A673 (cell line): ENCODE results near the gene ERO1B. TPM values are rescaled to one million over a fixed set of nuclear protein-coding genes. Genes with fewer than 3 reads are reported as not detected.

Experiments used
- BruUV-seq: library from RNA; stranded (reverse); fragments of 400-500 nt; replicated peaks from 2 replicates; lab custom pipeline; 2021; lab: Mats Ljungman, UMichigan
- CTCF ChIA-PET: fragments of 300-600 bp; sonication (Branson Sonifier 250); formaldehyde crosslinking; loops from one replicate; lab custom pipeline; 2022; ENCODE audit warnings: antibody characterized with exemption; lab: Charles Lee
- POLR2A ChIA-PET: fragments of 300-600 bp; sonication (Branson Sonifier 250); formaldehyde crosslinking; loops from one replicate; lab custom pipeline; 2022; ENCODE audit warnings: antibody characterized with exemption; ENCODE audit not compliant: low non-redundant PET; lab: Charles Lee
- DNase-seq: peaks from one replicate; pipeline ENCODE4 v3.0.0-alpha.2; 2015; ENCODE audit warnings: low spot score
- H3K27ac ChIP-seq: fragments of 200-600 bp; sonication (generic); 2 replicates; pipeline ENCODE4 v1.5.1; 2016; ENCODE audit warnings: mixed run types, low read depth, mild to moderate bottlenecking, mixed read lengths, antibody characterized with exemption, low read length; ENCODE audit not compliant: poor library complexity, severe bottlenecking
- H3K27me3 ChIP-seq: fragments of 200-600 bp; sonication (generic); replicated peaks from 2 replicates; pipeline ENCODE4 v1.6.1; 2017; ENCODE audit warnings: mixed run types, low read depth, mild to moderate bottlenecking, mixed read lengths, antibody characterized with exemption, low read length; ENCODE audit not compliant: insufficient read depth, poor library complexity
- H3K36me3 ChIP-seq: fragments of 200-600 bp; sonication (generic); 2 replicates; pipeline ENCODE4 v1.6.1; 2016; ENCODE audit warnings: mixed run types, mild to moderate bottlenecking, mixed read lengths, antibody characterized with exemption, low read length; ENCODE audit not compliant: insufficient read depth, poor library complexity, severe bottlenecking
- H3K4me1 ChIP-seq: fragments of 200-600 bp; sonication (generic); 2 replicates; pipeline ENCODE4 v1.6.1; 2017; ENCODE audit warnings: mixed run types, mild to moderate bottlenecking, mixed read lengths, antibody characterized with exemption, low read length; ENCODE audit not compliant: insufficient read depth, poor library complexity, severe bottlenecking
- H3K4me3 ChIP-seq: fragments of 200-600 bp; sonication (generic); 2 replicates; pipeline ENCODE4 v1.5.1; 2016; ENCODE audit warnings: low read depth, mixed run types, mild to moderate bottlenecking, mixed read lengths, low read length; ENCODE audit not compliant: poor library complexity, severe bottlenecking
- H3K9me3 ChIP-seq: fragments of 200-600 bp; sonication (generic); 2 replicates; pipeline ENCODE4 v1.6.1; 2016; ENCODE audit warnings: mixed run types, low read depth, mild to moderate bottlenecking, mixed read lengths, antibody characterized with exemption, low read length; ENCODE audit not compliant: poor library complexity, severe bottlenecking
- CTCF ChIP-seq: fragments of 300-800, 200-600 bp; sonication (generic); conservative IDR thresholded peaks from 2 replicates; pipeline ENCODE4 v1.5.1; 2017; ENCODE audit warnings: low read depth, mild to moderate bottlenecking, antibody characterized with exemption, low read length, moderate library complexity, mixed read lengths
- EZH2 ChIP-seq: fragments of 200-600 bp; sonication (generic); IDR thresholded peaks from 2 replicates; pipeline ENCODE4 v1.6.1; 2017; ENCODE audit warnings: borderline replicate concordance, low read depth, mild to moderate bottlenecking, mixed read lengths, antibody characterized with exemption, low read length; ENCODE audit not compliant: poor library complexity, severe bottlenecking
- intact Hi-C: fragments of 100-400 bp; cut with micrococcal nuclease; formaldehyde crosslinking; loops from one replicate; pipeline ENCODE4 v1.10.0; 2022; ENCODE audit not compliant: unreplicated experiment
- total RNA-seq: library from RNA; stranded (reverse); gene quantifications from 2 replicates; pipeline ENCODE4 v1.2.3, GENCODE V29; 2021

Gene ERO1B
- total RNA-seq, 1 experiment from 2014 or later: 3.4 TPM

GRCh38 chr1:236185687-236186086 lies 96.1 kb downstream of the ERO1B start:
- no peak overlapping the region for H3K4me3 ChIP-seq
- ChIA-PET POLR2A (no interaction called here), CTCF (no interaction called here)
- no peaks in the 10 kb centered on the region for H3K4me1 ChIP-seq
- BruUV-seq: no TSS peak
- intact Hi-C loops: no loop called here
- no peak overlapping the region for H3K27ac ChIP-seq
- DNase-seq: peak; percentile 1
- no peaks in the 10 kb centered on the region for H3K9me3 ChIP-seq
- TF ChIP-seq CTCF (no peak), EZH2 (no peak)
- no peaks in the 10 kb centered on the region for H3K36me3 ChIP-seq
- H3K27me3 ChIP-seq: no peaks in the 10 kb centered on the region

GRCh38 chr1:236181059-236181458 lies 100.7 kb downstream of the ERO1B start:
- Histone ChIP-seq H3K36me3 (no peaks in the 10 kb centered on the region), H3K4me1 (no peaks in the 10 kb centered on the region), H3K27me3 (no peaks in the 10 kb centered on the region), H3K9me3 (no peaks in the 10 kb centered on the region), H3K27ac (no peak overlapping the region), H3K4me3 (no peak overlapping the region)
- ChIA-PET POLR2A (no interaction called here), CTCF (no interaction called here)
- intact Hi-C loops: no loop called here
- TF ChIP-seq CTCF (no peak), EZH2 (no peak)
- no peak for DNase-seq
- BruUV-seq: no TSS peak

DNA sequence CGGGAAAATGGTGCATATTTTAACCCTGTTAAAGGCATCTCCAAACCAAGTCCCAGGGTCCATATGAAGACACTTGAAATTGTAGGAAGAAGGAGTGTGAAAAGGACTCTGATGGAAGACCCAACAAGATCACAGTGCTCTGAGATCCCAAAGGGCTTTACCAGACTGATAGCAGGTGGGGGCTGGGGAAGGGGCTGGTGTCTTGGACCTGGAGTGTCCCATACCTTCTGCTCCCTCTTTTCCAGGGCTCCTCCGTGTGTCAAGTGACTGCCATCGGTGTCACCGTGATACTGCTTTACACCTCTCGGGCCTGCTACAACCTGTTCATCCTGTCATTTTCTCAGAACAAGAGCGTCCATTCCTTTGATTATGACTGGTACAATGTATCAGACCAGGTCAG lies 102.1 kb downstream of the ERO1B start:
- H3K27me3 ChIP-seq: no peaks in the 10 kb centered on the region
- no peaks in the 10 kb centered on the region for H3K4me1 ChIP-seq
- ChIA-PET CTCF (no interaction called here), POLR2A (no interaction called here)
- DNase-seq: no peak
- no peak overlapping the region for H3K27ac ChIP-seq
- TF ChIP-seq CTCF: no peak
- no peak for TF ChIP-seq EZH2
- BruUV-seq: no TSS peak
- H3K4me3 ChIP-seq: no peak overlapping the region
- H3K36me3 ChIP-seq: no peaks in the 10 kb centered on the region
- intact Hi-C loops: no loop called here
- H3K9me3 ChIP-seq: no peaks in the 10 kb centered on the region
